H9 (cell line): ENCODE results near the gene UNC80. TPM values are rescaled to one million over a fixed set of nuclear protein-coding genes. Genes with fewer than 3 reads are reported as not detected.

Experiments
- DNase-seq: peaks from one replicate; pipeline ENCODE4 v3.0.0-alpha.2; 2017
- H2AFZ ChIP-seq: one replicate; pipeline ENCODE4 v1.6.1; 2013; ENCODE audit warnings: mild to moderate bottlenecking, low read length, control low read depth, moderate library complexity
- H2AK5ac ChIP-seq: 2 replicates; pipeline ENCODE4 v1.6.1; 2013; ENCODE audit warnings: low read length, control low read depth, mixed read lengths; ENCODE audit not compliant: insufficient read length
- H2BK120ac ChIP-seq: one replicate; pipeline ENCODE4 v1.6.1; 2013; ENCODE audit warnings: low read depth, mild to moderate bottlenecking, low read length, control low read depth, inconsistent platforms; ENCODE audit not compliant: poor library complexity, severe bottlenecking
- H2BK12ac ChIP-seq: 2 replicates; pipeline ENCODE4 v1.6.1; 2013; ENCODE audit warnings: low read length, control low read depth, mixed read lengths, low read depth; ENCODE audit not compliant: insufficient read length
- H2BK15ac ChIP-seq: 2 replicates; pipeline ENCODE4 v1.6.1; 2013; ENCODE audit warnings: low read depth, low read length, control low read depth
- H2BK20ac ChIP-seq: one replicate; pipeline ENCODE4 v1.6.1; 2013; ENCODE audit warnings: low read depth, mild to moderate bottlenecking, low read length, control low read depth, inconsistent platforms; ENCODE audit not compliant: poor library complexity, severe bottlenecking
- H2BK5ac ChIP-seq: 2 replicates; pipeline ENCODE4 v1.6.1; 2013; ENCODE audit warnings: low read length, control low read depth, mixed read lengths; ENCODE audit not compliant: insufficient read length
- H3K14ac ChIP-seq: 2 replicates; pipeline ENCODE4 v1.6.1; 2013; ENCODE audit warnings: low read length, control low read depth; ENCODE audit not compliant: insufficient read depth
- H3K18ac ChIP-seq: 2 replicates; pipeline ENCODE4 v1.6.1; 2013; ENCODE audit warnings: low read depth, mild to moderate bottlenecking, mixed read lengths, low read length, control low read depth; ENCODE audit not compliant: insufficient read length
- H3K23ac ChIP-seq: 2 replicates; pipeline ENCODE4 v1.6.1; 2013; ENCODE audit warnings: low read length, control low read depth, mixed read lengths, low read depth; ENCODE audit not compliant: insufficient read length
- H3K23me2 ChIP-seq: 2 replicates; pipeline ENCODE4 v1.6.1; 2013; ENCODE audit warnings: low read depth, mild to moderate bottlenecking, mixed read lengths, low read length, control low read depth; ENCODE audit not compliant: insufficient read length, poor library complexity, severe bottlenecking
- H3K27ac ChIP-seq: 2 replicates; pipeline ENCODE4 v1.5.1; 2013; ENCODE audit warnings: low read length, control low read depth, mixed read lengths, low read depth; ENCODE audit not compliant: insufficient read length
- H3K27me3 ChIP-seq: 2 replicates; pipeline ENCODE4 v1.6.1; 2013; ENCODE audit warnings: low read length, control low read depth, inconsistent platforms; ENCODE audit not compliant: insufficient read depth
- H3K4ac ChIP-seq: 2 replicates; pipeline ENCODE4 v1.6.1; 2013; ENCODE audit warnings: low read depth, mild to moderate bottlenecking, control low read depth, inconsistent platforms, low read length, moderate library complexity
- H3K4me1 ChIP-seq: 2 replicates; pipeline ENCODE4 v1.6.1; 2013; ENCODE audit warnings: low read length, control low read depth, inconsistent platforms; ENCODE audit not compliant: insufficient read depth
- H3K4me2 ChIP-seq: 2 replicates; pipeline ENCODE4 v1.6.1; 2013; ENCODE audit warnings: low read length, control low read depth, mixed read lengths; ENCODE audit not compliant: insufficient read length, insufficient read depth
- H3K56ac ChIP-seq: 2 replicates; pipeline ENCODE4 v1.6.1; 2013; ENCODE audit warnings: low read depth, mild to moderate bottlenecking, mixed read lengths, low read length, control low read depth; ENCODE audit not compliant: insufficient read length
- H3K79me1 ChIP-seq: 2 replicates; pipeline ENCODE4 v1.6.1; 2013; ENCODE audit warnings: low read depth, mild to moderate bottlenecking, moderate library complexity, low read length, control low read depth, inconsistent platforms; ENCODE audit not compliant: insufficient read depth, poor library complexity, severe bottlenecking
- H3K79me2 ChIP-seq: 2 replicates; pipeline ENCODE4 v1.6.1; 2013; ENCODE audit warnings: low read length, control low read depth, inconsistent platforms; ENCODE audit not compliant: insufficient read depth
- H3K9ac ChIP-seq: 2 replicates; pipeline ENCODE4 v1.6.1; 2013; ENCODE audit warnings: low read length, control low read depth, mixed read lengths; ENCODE audit not compliant: insufficient read length; ENCODE audit errors: extremely low read depth
- H3K9me3 ChIP-seq: one replicate; pipeline ENCODE4 v1.6.1; 2013; ENCODE audit warnings: low read depth, low read length, inconsistent platforms; ENCODE audit not compliant: control insufficient read depth
- H3T11ph ChIP-seq: one replicate; pipeline ENCODE4 v1.6.1; 2013; ENCODE audit warnings: mild to moderate bottlenecking, low read length, control low read depth, inconsistent platforms
- H4K20me1 ChIP-seq: one replicate; pipeline ENCODE4 v1.6.1; 2013; ENCODE audit not compliant: control insufficient read depth, insufficient read length, insufficient read depth
- H4K5ac ChIP-seq: 2 replicates; pipeline ENCODE4 v1.6.1; 2013; ENCODE audit warnings: low read depth, mild to moderate bottlenecking, mixed read lengths, low read length, control low read depth; ENCODE audit not compliant: insufficient read length
- H4K8ac ChIP-seq: replicated peaks from 2 replicates; pipeline ENCODE4 v1.6.1; 2013; ENCODE audit warnings: low read length, control low read depth, mixed read lengths, low read depth; ENCODE audit not compliant: insufficient read length
- H4K91ac ChIP-seq: 2 replicates; pipeline ENCODE4 v1.6.1; 2013; ENCODE audit warnings: low read depth, mild to moderate bottlenecking, moderate library complexity, mixed read lengths, low read length, control low read depth; ENCODE audit not compliant: insufficient read length
- H3K27ac Mint-ChIP-seq, 3 experiments: 2 replicates in 2 of 3; 3 replicates in 1 of 3; pipeline ENCODE4 v1.8.0; 2020 to 2021; ENCODE audit warnings: mixed read lengths in 3 of 3, mild to moderate bottlenecking in 1 of 3, moderate library complexity in 1 of 3
- H3K27me3 Mint-ChIP-seq: 2 replicates; pipeline ENCODE4 v1.8.0; 2021; ENCODE audit warnings: low read depth, mild to moderate bottlenecking, moderate library complexity, mixed read lengths
- H3K36me3 Mint-ChIP-seq, 3 experiments: 2 replicates in 2 of 3; 3 replicates in 1 of 3; pipeline ENCODE4 v1.8.0; 2020 to 2021; ENCODE audit warnings: low read depth in 3 of 3, mixed read lengths in 3 of 3; ENCODE audit not compliant: insufficient read depth in 1 of 3
- H3K4me1 Mint-ChIP-seq, 2 experiments: 2 replicates each; pipeline ENCODE4 v1.8.0; 2020; ENCODE audit warnings: mixed read lengths in 2 of 2
- H3K4me3 Mint-ChIP-seq, 2 experiments: 2 replicates in 1 of 2; 3 replicates in 1 of 2; pipeline ENCODE4 v1.8.0; 2020 to 2021; ENCODE audit warnings: mild to moderate bottlenecking in 2 of 2, mixed read lengths in 2 of 2, moderate library complexity in 1 of 2
- H3K9me3 Mint-ChIP-seq, 2 experiments: 2 replicates in 1 of 2; 3 replicates in 1 of 2; pipeline ENCODE4 v1.8.0; 2020; ENCODE audit warnings: mild to moderate bottlenecking in 2 of 2, mixed read lengths in 2 of 2, moderate library complexity in 1 of 2
- CTCF ChIP-seq: fragments of 200-600 bp; sonication (generic); conservative IDR thresholded peaks from 3 replicates; pipeline ENCODE4 v1.8.0; 2021; ENCODE audit warnings: antibody characterized with exemption, mild to moderate bottlenecking
- WGBS: extraction: QIAGEN DNeasy Blood & Tissue Kit; methylation state at CpG from one replicate; pipeline ENCODE4 v1.1.7; 2013; ENCODE audit warnings: missing lambda C conversion rate, low lambda C conversion rate, mixed read lengths; ENCODE audit not compliant: insufficient read length; ENCODE audit errors: extremely low coverage; 5-methylcytosine and 5-hydroxymethylcytosine counted together
- total RNA-seq: library from RNA; stranded (reverse); gene quantifications from 2 replicates; pipeline ENCODE4 v1.2.1, GENCODE V29; 2021

The UNC80 gene
- total RNA-seq, 1 experiment from 2014 or later, result 0.52 TPM

GRCh38 chr2:209761566-209761965 is 10.1 kb upstream of the UNC80 start:
- no peak overlapping the region for H3K27ac ChIP-seq
- H3K79me1 ChIP-seq, result no peaks in the 10 kb centered on the region
- peaks cover 55% of the 10 kb centered on the region for H3K27me3 ChIP-seq
- H4K5ac ChIP-seq, result no peak overlapping the region
- Mint-ChIP-seq H3K4me1 (peaks cover 10 to 11% of the 10 kb centered on the region in 2 experiments), H3K27ac (no peak overlapping the region), H3K4me3 (no peak overlapping the region), H3K27me3 (peaks cover 98% of the 10 kb centered on the region), H3K36me3 (no peaks in the 10 kb centered on the region), H3K9me3 (peaks cover 2 to 19% of the 10 kb centered on the region in 2 experiments; a peak in 3 of 5 replicates)
- no peak overlapping the region for H2BK20ac ChIP-seq
- no peaks in the 10 kb centered on the region for H4K20me1 ChIP-seq
- H2BK120ac ChIP-seq, result no peak overlapping the region
- H3K23me2 ChIP-seq, result no peaks in the 10 kb centered on the region
- H3K23ac ChIP-seq, result no peak overlapping the region
- no peaks in the 10 kb centered on the region for H3K9me3 ChIP-seq
- no peak overlapping the region for H2BK15ac ChIP-seq
- no peak overlapping the region for H2BK5ac ChIP-seq
- no peak overlapping the region for H3K4me2 ChIP-seq
- H2BK12ac ChIP-seq, result no peak overlapping the region
- H3K4me1 ChIP-seq, result no peaks in the 10 kb centered on the region
- no peak overlapping the region for H3K9ac ChIP-seq
- no peak overlapping the region for H3T11ph ChIP-seq
- no peak overlapping the region for H3K14ac ChIP-seq
- H2AK5ac ChIP-seq, result no peak overlapping the region
- no peak for TF ChIP-seq CTCF
- H3K56ac ChIP-seq, result no peak overlapping the region
- H3K4ac ChIP-seq, result no peak overlapping the region
- H2AFZ ChIP-seq, result no peak overlapping the region
- no peak for DNase-seq
- no peak overlapping the region for H3K18ac ChIP-seq
- no peak overlapping the region for H4K91ac ChIP-seq
- WGBS, result no CpG with 5 or more reads among the region's 2 CpGs
- H4K8ac ChIP-seq, result no peak overlapping the region
- no peaks in the 10 kb centered on the region for H3K79me2 ChIP-seq
